ENCODE measurements around the gene NEU1.
"Not testable (repeated sequence)": the region's sequence is repeated elsewhere in the genome, so short reads cannot be mapped to it uniquely, and the experiment has no call there.

The NEU1 gene

GRCh38 chr6:31837369-31838113 lies 25.1 kb downstream of the NEU1 start:
- no peak for DNase-seq

- no peak for DNase-seq
These were observed 25.9 kb downstream of the NEU1 start for GRCh38 chr6:31836474-31837368.

GRCh38 chr6:31836047-31836473 lies 26.6 kb downstream of the NEU1 start:
- no peak for DNase-seq

- peak; percentile 97 for DNase-seq
These were observed 28.0 kb downstream of the NEU1 start for GRCh38 chr6:31834367-31835250.

GRCh38 chr6:31831350-31832215 lies 31.0 kb downstream of the NEU1 start:
- DNase-seq, result no peak

- no peak for DNase-seq
These were observed 31.7 kb downstream of the NEU1 start for GRCh38 chr6:31830886-31831335.

- peak; percentile 64 for DNase-seq
These were observed 32.9 kb downstream of the NEU1 start for GRCh38 chr6:31829633-31830283.

- peak; percentile 100 for DNase-seq
These were observed 35.1 kb downstream of the NEU1 start, which contains the start of gene HSPA1B for GRCh38 chr6:31827286-31828079. Gene HSPA1B (plus strand): TSS chr6:31827738. CDS start chr6:31827951, 213 bp downstream.

GRCh38 chr6:31826793-31827285 lies 35.8 kb downstream of the NEU1 start:
- DNase-seq, result peak; percentile 83

GRCh38 chr6:31825553-31825952 lies 37.1 kb downstream of the NEU1 start:
- DNase-seq, result no peak

- DNase-seq, result not testable (repeated sequence)
These were observed 38.9 kb downstream of the NEU1 start for GRCh38 chr6:31823592-31824196.

- DNase-seq, result peak; percentile 72
These were observed 40.4 kb downstream of the NEU1 start for GRCh38 chr6:31822036-31822821.

- peak; percentile 79 for DNase-seq
These were observed 41.2 kb downstream of the NEU1 start for GRCh38 chr6:31821301-31822035.

GRCh38 chr6:31820399-31820798 lies 42.2 kb downstream of the NEU1 start:
- not testable (repeated sequence) for DNase-seq

- no peak for DNase-seq
These were observed 42.7 kb downstream of the NEU1 start for GRCh38 chr6:31819871-31820299.

GRCh38 chr6:31817929-31818511 lies 44.6 kb downstream of the NEU1 start:
- peak; percentile 41 for DNase-seq

GRCh38 chr6:31817133-31817928 lies 45.3 kb downstream of the NEU1 start:
- not testable (repeated sequence) for DNase-seq
